ENCODE results near the gene TAGLN.

TAGLN gene

DNA sequence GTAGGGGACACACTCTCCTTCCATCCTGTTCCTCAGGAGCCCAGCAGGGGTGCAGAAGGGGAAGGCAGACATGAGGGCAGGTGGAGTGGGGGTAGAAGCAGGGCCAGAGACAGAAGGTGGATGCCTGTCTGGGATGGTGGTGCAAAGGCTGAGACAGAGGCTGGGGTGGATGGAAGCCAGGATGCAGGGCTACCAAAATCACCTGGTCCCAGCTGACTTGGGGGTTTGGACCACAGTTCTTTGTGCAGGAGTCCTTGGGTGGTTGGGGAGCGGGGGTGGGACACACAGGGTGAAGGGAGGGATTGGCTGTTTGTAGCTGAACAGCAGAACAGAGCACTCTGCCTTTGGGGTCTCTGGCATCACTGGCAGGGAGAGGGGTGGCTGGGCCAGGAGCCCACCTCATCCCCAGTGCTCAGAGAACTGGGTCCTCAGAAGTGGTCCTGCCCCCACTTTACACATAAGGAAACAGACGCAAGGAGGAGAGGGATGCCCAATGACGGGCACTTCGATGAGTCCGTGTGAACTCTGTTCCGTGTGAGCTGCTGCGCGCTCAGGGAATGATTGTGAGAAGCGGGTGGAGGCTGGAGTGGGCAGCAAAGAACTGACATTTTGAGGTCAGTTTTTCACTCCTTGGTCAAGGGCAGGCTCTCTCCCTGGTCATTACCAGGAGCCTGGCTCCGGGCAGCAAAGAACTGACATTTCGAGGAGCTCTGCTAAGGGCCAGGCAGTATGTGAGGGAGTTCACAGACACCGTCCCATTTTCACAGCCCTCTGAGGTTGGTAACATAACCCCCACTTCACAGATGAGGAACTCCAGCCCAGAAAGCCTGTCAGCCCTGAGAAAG lies 1.9 kb downstream of the TAGLN start:
- no peak for DNase-seq
- ChIA-PET POLR2A (no interaction called here), CTCF (interaction anchor here (2.9 kb wide), 1 partner anchor 20 kb away, joined by 7 read pairs; no protein-coding TSS in a partner anchor)
- Histone ChIP-seq H3K27me3 (replicated peaks in 2 of 5; ENCODE audit: control insufficient read depth in 4 of 5, insufficient read depth in 5 of 5, low read length in 4 of 5) (no peaks in the 10 kb centered on the region), H3K36me3 (ENCODE audit: control insufficient read depth in 4 of 4, insufficient read depth in 4 of 4, low read length in 3 of 4) (peaks cover 0 to 18% (median 11%) of the 10 kb centered on the region in 4 experiments), H3K9me3 (ENCODE audit: control extremely low read depth in 1 of 5, control insufficient read depth in 4 of 5, insufficient read depth in 2 of 5, low read depth in 1 of 5, low read length in 4 of 5) (no peaks in the 10 kb centered on the region), H3K27ac (ENCODE audit: insufficient read depth in 1 of 2, low read depth in 1 of 2, low read length in 2 of 2, poor library complexity in 1 of 2, severe bottlenecking in 2 of 2) (no peak overlapping the region), H3K4me3 (ENCODE audit: control insufficient read depth in 1 of 7, extremely low read depth in 1 of 7, insufficient read depth in 4 of 7, low read depth in 2 of 7, low read length in 6 of 7) (no peak overlapping the region), H3K4me1 (ENCODE audit: control extremely low read depth in 1 of 4, control insufficient read depth in 4 of 4, insufficient read depth in 4 of 4, low read length in 3 of 4) (peaks cover 0 to 7% (median 2%) of the 10 kb centered on the region in 4 experiments)
- 98% methylated on average over 7 of the region's 12 CpGs for WGBS (ENCODE audit: insufficient coverage)

DNA sequence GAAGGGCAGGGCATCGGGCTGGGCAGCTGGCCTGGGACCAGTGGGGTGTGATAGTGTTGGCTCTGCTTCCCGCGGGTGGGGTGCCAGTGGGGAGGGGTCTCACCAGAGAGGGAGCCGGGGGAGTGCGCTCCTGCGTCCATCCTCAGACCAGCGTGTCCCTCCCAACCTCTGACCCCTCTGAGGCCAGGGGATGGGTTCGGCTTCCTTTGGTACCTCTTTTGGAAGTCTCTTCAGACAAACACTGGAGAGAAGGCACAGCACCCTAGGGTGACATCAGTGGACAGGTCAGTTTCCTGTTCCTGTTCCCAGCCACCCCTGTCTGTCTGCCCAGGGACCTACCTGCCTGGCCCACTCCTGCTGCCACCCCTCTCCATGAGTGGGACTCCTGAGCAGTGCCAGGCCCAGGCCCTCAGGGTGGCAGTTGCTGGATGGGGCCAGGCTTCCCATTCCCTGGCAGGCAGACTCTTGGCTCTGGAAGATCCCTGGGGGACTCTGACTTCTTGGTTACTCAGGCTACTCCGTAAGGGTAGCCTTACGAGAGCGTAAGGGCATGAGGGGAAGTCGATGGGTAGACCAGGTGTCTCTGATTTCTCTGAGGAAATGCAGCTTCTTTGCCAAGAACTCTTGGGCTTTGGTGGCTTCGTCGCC lies 2.6 kb downstream of the TAGLN start:
- POLR2A ChIA-PET: no interaction called here
- Histone ChIP-seq H3K27ac (ENCODE audit: insufficient read depth in 1 of 2, low read depth in 1 of 2, low read length in 2 of 2, poor library complexity in 1 of 2, severe bottlenecking in 2 of 2) (no peak overlapping the region), H3K4me1 (ENCODE audit: control extremely low read depth in 1 of 4, control insufficient read depth in 4 of 4, insufficient read depth in 4 of 4, low read length in 3 of 4) (peaks cover 0 to 7% (median 2%) of the 10 kb centered on the region in 4 experiments), H3K9me3 (ENCODE audit: control extremely low read depth in 1 of 5, control insufficient read depth in 4 of 5, insufficient read depth in 2 of 5, low read depth in 1 of 5, low read length in 4 of 5) (no peaks in the 10 kb centered on the region), H3K27me3 (replicated peaks in 2 of 5; ENCODE audit: control insufficient read depth in 4 of 5, insufficient read depth in 5 of 5, low read length in 4 of 5) (no peaks in the 10 kb centered on the region), H3K36me3 (ENCODE audit: control insufficient read depth in 4 of 4, insufficient read depth in 4 of 4, low read length in 3 of 4) (peaks cover 0 to 18% (median 11%) of the 10 kb centered on the region in 4 experiments), H3K4me3 (ENCODE audit: control insufficient read depth in 1 of 7, extremely low read depth in 1 of 7, insufficient read depth in 4 of 7, low read depth in 2 of 7, low read length in 6 of 7) (no peak overlapping the region)
- DNase-seq: no peak
- CTCF ChIA-PET: interaction anchor here (0.9 to 2.9 kb wide), 2 partner anchors 21 to 23 kb away, joined by 3 to 7 read pairs; partner anchors contain the start of gene SIDT2
- 96% methylated on average over 11 of the region's 14 CpGs for WGBS (ENCODE audit: insufficient coverage)

DNA sequence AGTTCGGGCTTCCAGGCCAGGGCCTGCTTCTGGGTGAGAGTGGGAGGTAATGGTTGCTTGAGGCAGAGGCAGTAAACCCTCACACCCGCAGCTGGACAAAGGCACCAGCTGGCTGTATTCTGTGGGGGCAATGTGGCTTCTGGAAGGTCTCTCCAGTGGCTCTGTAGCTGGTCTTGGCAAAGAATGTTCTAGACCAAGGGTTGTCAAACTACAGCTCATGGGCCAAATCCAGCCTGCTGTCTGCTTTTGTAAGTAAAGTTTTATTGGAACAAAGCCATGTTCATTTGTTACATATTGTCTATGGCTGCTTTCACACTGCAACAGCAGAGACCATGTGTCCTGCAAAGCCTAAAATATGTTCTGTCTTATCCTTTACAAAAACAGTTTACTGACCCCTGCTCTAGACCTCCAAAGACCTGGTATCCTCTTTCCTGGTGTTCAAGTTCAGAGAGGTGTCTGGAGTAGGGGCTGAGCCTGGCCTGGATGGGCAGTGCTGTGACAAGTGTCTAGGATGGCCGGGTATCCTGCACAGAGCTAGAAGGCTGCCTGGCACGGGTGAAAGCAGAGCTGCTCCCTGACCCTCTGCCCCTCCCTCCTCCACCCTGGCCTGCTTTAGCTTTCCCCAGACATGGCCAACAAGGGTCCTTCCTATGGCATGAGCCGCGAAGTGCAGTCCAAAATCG lies 3.4 kb downstream of the TAGLN start:
- ChIA-PET CTCF (interaction anchor here (0.9 to 2.9 kb wide), 4 partner anchors 21 to 30 kb away, joined by 3 to 7 read pairs (median 4); partner anchors contain the start of gene SIDT2), POLR2A (no interaction called here)
- Histone ChIP-seq H3K27me3 (replicated peaks in 2 of 5; ENCODE audit: control insufficient read depth in 4 of 5, insufficient read depth in 5 of 5, low read length in 4 of 5) (no peaks in the 10 kb centered on the region), H3K36me3 (ENCODE audit: control insufficient read depth in 4 of 4, insufficient read depth in 4 of 4, low read length in 3 of 4) (peaks cover 0 to 18% (median 11%) of the 10 kb centered on the region in 4 experiments), H3K9me3 (ENCODE audit: control extremely low read depth in 1 of 5, control insufficient read depth in 4 of 5, insufficient read depth in 2 of 5, low read depth in 1 of 5, low read length in 4 of 5) (no peaks in the 10 kb centered on the region), H3K4me1 (ENCODE audit: control extremely low read depth in 1 of 4, control insufficient read depth in 4 of 4, insufficient read depth in 4 of 4, low read length in 3 of 4) (peaks cover 0 to 7% (median 2%) of the 10 kb centered on the region in 4 experiments), H3K27ac (ENCODE audit: insufficient read depth in 1 of 2, low read depth in 1 of 2, low read length in 2 of 2, poor library complexity in 1 of 2, severe bottlenecking in 2 of 2) (no peak overlapping the region), H3K4me3 (ENCODE audit: control insufficient read depth in 1 of 7, extremely low read depth in 1 of 7, insufficient read depth in 4 of 7, low read depth in 2 of 7, low read length in 6 of 7) (no peak overlapping the region)
- WGBS (ENCODE audit: insufficient coverage): 100% methylated on average over 4 of the region's 7 CpGs
- DNase-seq: no peak

DNA sequence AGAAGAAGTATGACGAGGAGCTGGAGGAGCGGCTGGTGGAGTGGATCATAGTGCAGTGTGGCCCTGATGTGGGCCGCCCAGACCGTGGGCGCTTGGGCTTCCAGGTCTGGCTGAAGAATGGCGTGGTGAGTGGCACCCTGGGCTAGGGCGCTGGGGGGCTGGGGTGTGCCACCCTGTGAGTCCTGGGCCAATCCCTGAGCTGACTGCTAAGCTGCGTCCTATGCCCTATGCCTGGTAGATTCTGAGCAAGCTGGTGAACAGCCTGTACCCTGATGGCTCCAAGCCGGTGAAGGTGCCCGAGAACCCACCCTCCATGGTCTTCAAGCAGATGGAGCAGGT lies 3.9 kb downstream of the TAGLN start:
- Histone ChIP-seq H3K4me3 (ENCODE audit: control insufficient read depth in 1 of 7, extremely low read depth in 1 of 7, insufficient read depth in 4 of 7, low read depth in 2 of 7, low read length in 6 of 7) (no peak overlapping the region), H3K4me1 (ENCODE audit: control extremely low read depth in 1 of 4, control insufficient read depth in 4 of 4, insufficient read depth in 4 of 4, low read length in 3 of 4) (peaks cover 0 to 7% (median 2%) of the 10 kb centered on the region in 4 experiments), H3K9me3 (ENCODE audit: control extremely low read depth in 1 of 5, control insufficient read depth in 4 of 5, insufficient read depth in 2 of 5, low read depth in 1 of 5, low read length in 4 of 5) (no peaks in the 10 kb centered on the region), H3K36me3 (ENCODE audit: control insufficient read depth in 4 of 4, insufficient read depth in 4 of 4, low read length in 3 of 4) (peaks cover 0 to 18% (median 11%) of the 10 kb centered on the region in 4 experiments), H3K27me3 (replicated peaks in 2 of 5; ENCODE audit: control insufficient read depth in 4 of 5, insufficient read depth in 5 of 5, low read length in 4 of 5) (no peaks in the 10 kb centered on the region), H3K27ac (ENCODE audit: insufficient read depth in 1 of 2, low read depth in 1 of 2, low read length in 2 of 2, poor library complexity in 1 of 2, severe bottlenecking in 2 of 2) (no peak overlapping the region)
- no peak for DNase-seq
- WGBS (ENCODE audit: insufficient coverage): 96% methylated on average over 8 of the region's 10 CpGs
- ChIA-PET POLR2A (no interaction called here), CTCF (interaction anchor here (0.9 to 2.9 kb wide), 4 partner anchors 22 to 31 kb away, joined by 3 to 7 read pairs (median 4); partner anchors contain the start of gene SIDT2)

DNA sequence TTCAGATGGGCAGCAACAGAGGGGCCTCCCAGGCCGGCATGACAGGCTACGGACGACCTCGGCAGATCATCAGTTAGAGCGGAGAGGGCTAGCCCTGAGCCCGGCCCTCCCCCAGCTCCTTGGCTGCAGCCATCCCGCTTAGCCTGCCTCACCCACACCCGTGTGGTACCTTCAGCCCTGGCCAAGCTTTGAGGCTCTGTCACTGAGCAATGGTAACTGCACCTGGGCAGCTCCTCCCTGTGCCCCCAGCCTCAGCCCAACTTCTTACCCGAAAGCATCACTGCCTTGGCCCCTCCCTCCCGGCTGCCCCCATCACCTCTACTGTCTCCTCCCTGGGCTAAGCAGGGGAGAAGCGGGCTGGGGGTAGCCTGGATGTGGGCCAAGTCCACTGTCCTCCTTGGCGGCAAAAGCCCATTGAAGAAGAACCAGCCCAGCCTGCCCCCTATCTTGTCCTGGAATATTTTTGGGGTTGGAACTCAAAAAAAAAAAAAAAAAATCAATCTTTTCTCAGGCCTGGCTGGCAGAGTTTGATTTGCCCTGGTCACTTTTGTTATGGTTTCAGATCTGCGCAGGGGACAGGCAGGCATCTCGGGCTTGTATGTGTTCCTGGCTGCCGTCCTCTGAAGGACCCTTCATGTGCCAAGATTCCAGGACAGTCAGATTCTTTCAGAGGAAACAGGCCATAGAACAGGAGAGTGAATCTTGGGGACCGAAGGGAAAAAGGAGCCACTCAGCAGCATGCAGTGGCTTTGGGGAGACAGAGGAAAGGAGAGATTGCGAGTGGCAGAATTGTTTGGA lies 5.3 kb downstream of the TAGLN start:
- no peaks in the 10 kb centered on the region for H3K27me3 ChIP-seq (replicated peaks in 2 of 5; ENCODE audit: control insufficient read depth in 4 of 5, insufficient read depth in 5 of 5, low read length in 4 of 5)
- POLR2A ChIA-PET: no interaction called here
- no peak for DNase-seq
- H3K4me3 ChIP-seq (ENCODE audit: control insufficient read depth in 1 of 7, extremely low read depth in 1 of 7, insufficient read depth in 4 of 7, low read depth in 2 of 7, low read length in 6 of 7): no peak overlapping the region
- peaks cover 0 to 18% (median 11%) of the 10 kb centered on the region in 4 experiments for H3K36me3 ChIP-seq (ENCODE audit: control insufficient read depth in 4 of 4, insufficient read depth in 4 of 4, low read length in 3 of 4)
- peaks cover 0 to under 1% (median 0%) of the 10 kb centered on the region in 4 experiments for H3K4me1 ChIP-seq (ENCODE audit: control extremely low read depth in 1 of 4, control insufficient read depth in 4 of 4, insufficient read depth in 4 of 4, low read length in 3 of 4)
- CTCF ChIA-PET: interaction anchor here (0.7 to 1.2 kb wide), 2 partner anchors 16 to 23 kb away, joined by 3 read pairs; no protein-coding TSS in a partner anchor
- WGBS (ENCODE audit: insufficient coverage): 96% methylated on average over 15 of the region's 17 CpGs
- H3K9me3 ChIP-seq (ENCODE audit: control extremely low read depth in 1 of 5, control insufficient read depth in 4 of 5, insufficient read depth in 2 of 5, low read depth in 1 of 5, low read length in 4 of 5): no peaks in the 10 kb centered on the region
- no peak overlapping the region for H3K27ac ChIP-seq (ENCODE audit: insufficient read depth in 1 of 2, low read depth in 1 of 2, low read length in 2 of 2, poor library complexity in 1 of 2, severe bottlenecking in 2 of 2)

DNA sequence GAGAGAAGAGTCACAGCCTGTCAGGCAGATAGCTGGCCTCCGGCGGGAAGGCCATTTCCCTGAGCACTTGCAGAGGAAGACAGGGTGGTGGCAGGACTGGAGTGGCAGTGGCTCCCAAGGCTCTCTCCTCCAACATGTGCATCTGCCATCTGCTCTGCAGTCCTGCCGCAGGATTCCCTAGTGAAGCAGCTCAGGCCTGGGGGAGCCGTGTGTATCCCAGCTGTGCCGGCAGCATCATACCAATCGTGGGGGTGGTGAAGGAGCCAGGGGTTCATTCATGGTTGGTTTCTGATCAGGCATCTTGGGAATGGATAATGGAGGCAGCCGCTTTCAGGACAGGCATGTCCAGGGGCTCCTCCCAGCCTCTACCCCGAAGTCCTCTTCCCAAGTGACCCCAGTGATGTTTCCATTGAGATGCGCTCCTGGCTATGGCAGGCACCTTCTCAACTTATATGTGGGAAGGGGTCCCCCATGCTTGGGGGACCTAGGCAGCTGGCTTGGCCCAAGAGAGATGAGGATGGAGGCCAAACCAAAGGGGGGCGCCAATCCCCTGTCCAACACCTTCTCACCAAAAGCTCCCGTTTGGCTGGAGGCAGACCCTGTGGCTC lies 6.1 kb downstream of the TAGLN start:
- no peaks in the 10 kb centered on the region for H3K4me1 ChIP-seq (ENCODE audit: control extremely low read depth in 1 of 4, control insufficient read depth in 4 of 4, insufficient read depth in 4 of 4, low read length in 3 of 4)
- CTCF ChIA-PET: interaction anchor here (1.2 kb wide), 1 partner anchor 15 kb away, joined by 3 read pairs; no protein-coding TSS in a partner anchor
- 99% methylated on average over 7 of the region's 11 CpGs for WGBS (ENCODE audit: insufficient coverage)
- no peak overlapping the region for H3K4me3 ChIP-seq (ENCODE audit: control insufficient read depth in 1 of 7, extremely low read depth in 1 of 7, insufficient read depth in 4 of 7, low read depth in 2 of 7, low read length in 6 of 7)
- H3K27ac ChIP-seq (ENCODE audit: insufficient read depth in 1 of 2, low read depth in 1 of 2, low read length in 2 of 2, poor library complexity in 1 of 2, severe bottlenecking in 2 of 2): no peak overlapping the region
- no peaks in the 10 kb centered on the region for H3K27me3 ChIP-seq (replicated peaks in 2 of 5; ENCODE audit: control insufficient read depth in 4 of 5, insufficient read depth in 5 of 5, low read length in 4 of 5)
- H3K36me3 ChIP-seq (ENCODE audit: control insufficient read depth in 4 of 4, insufficient read depth in 4 of 4, low read length in 3 of 4): peaks cover 0 to 23% (median 11%) of the 10 kb centered on the region in 4 experiments
- no peaks in the 10 kb centered on the region for H3K9me3 ChIP-seq (ENCODE audit: control extremely low read depth in 1 of 5, control insufficient read depth in 4 of 5, insufficient read depth in 2 of 5, low read depth in 1 of 5, low read length in 4 of 5)
- POLR2A ChIA-PET: no interaction called here
- DNase-seq: no peak
